ENCODE measurements around the gene RANBP1. TPM values are rescaled to one million over a fixed set of nuclear protein-coding genes. Genes with fewer than 3 reads are reported as not detected.
A peak's percentile ranks its signal among the peaks of the same experiment; 100 is the strongest.

RANBP1 gene
- total and polyA plus RNA-seq, 2 of the 13 experiments (the other 11 are each of a cell fraction or from before 2014, with no cell fraction given), result 181 to 492 TPM

- peak; percentile 84 for TF ChIP-seq POGK (CRISPR knock-in tag; conservative IDR thresholded peaks at IDR 0.05)
- peak; percentile 79; the same call in 1 of the 2 replicates for TF ChIP-seq FOXK1 (CRISPR knock-in tag; IDR thresholded peaks at IDR 0.05; ENCODE audit: borderline replicate concordance, low read depth)
- no peak for TF ChIP-seq ZFP41 (CRISPR knock-in tag; IDR thresholded peaks at IDR 0.05; ENCODE audit: borderline replicate concordance)
- TF ChIP-seq ETV6 (CRISPR knock-in tag; conservative IDR thresholded peaks at IDR 0.05), result peak; percentile 71; the same call in 1 of the 2 replicates
- TF ChIP-seq, protein P1, sequence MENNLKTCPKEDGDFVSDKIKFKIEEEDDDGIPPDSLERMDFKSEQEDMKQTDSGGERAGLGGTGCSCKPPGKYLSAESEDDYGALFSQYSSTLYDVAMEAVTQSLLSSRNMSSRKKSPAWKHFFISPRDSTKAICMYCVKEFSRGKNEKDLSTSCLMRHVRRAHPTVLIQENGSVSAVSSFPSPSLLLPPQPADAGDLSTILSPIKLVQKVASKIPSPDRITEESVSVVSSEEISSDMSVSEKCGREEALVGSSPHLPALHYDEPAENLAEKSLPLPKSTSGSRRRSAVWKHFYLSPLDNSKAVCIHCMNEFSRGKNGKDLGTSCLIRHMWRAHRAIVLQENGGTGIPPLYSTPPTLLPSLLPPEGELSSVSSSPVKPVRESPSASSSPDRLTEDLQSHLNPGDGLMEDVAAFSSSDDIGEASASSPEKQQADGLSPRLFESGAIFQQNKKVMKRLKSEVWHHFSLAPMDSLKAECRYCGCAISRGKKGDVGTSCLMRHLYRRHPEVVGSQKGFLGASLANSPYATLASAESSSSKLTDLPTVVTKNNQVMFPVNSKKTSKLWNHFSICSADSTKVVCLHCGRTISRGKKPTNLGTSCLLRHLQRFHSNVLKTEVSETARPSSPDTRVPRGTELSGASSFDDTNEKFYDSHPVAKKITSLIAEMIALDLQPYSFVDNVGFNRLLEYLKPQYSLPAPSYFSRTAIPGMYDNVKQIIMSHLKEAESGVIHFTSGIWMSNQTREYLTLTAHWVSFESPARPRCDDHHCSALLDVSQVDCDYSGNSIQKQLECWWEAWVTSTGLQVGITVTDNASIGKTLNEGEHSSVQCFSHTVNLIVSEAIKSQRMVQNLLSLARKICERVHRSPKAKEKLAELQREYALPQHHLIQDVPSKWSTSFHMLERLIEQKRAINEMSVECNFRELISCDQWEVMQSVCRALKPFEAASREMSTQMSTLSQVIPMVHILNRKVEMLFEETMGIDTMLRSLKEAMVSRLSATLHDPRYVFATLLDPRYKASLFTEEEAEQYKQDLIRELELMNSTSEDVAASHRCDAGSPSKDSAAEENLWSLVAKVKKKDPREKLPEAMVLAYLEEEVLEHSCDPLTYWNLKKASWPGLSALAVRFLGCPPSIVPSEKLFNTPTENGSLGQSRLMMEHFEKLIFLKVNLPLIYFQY (CRISPR knock-in tag; IDR thresholded peaks at IDR 0.05; ENCODE audit: borderline replicate concordance), result 0 out of 2 replicates have a peak, but pooled peaks have one; percentile 59
- peak; percentile 91 for TF ChIP-seq BRD4 (CRISPR knock-in tag; IDR thresholded peaks at IDR 0.05)
- peak; percentile 67; the same call in 1 of the 2 replicates for TF ChIP-seq EEA1 (CRISPR knock-in tag; IDR thresholded peaks at IDR 0.05; ENCODE audit: borderline replicate concordance)
- TF ChIP-seq ZNF275 (CRISPR knock-in tag; IDR thresholded peaks at IDR 0.05; ENCODE audit: borderline replicate concordance), result no peak
- TF ChIP-seq MTF2 (CRISPR knock-in tag; IDR thresholded peaks at IDR 0.05; ENCODE audit: borderline replicate concordance), result no peak
- no peak for TF ChIP-seq ZNF326 (CRISPR knock-in tag; IDR thresholded peaks at IDR 0.05; ENCODE audit: borderline replicate concordance)
- TF ChIP-seq PPARG (CRISPR knock-in tag; conservative IDR thresholded peaks at IDR 0.05), result peak; percentile 54; the same call in 1 of the 2 replicates
- TF ChIP-seq ZFP91 (CRISPR knock-in tag; IDR thresholded peaks at IDR 0.05; ENCODE audit: borderline replicate concordance), result peak; percentile 66
- no peak for TF ChIP-seq ZNF800 (CRISPR knock-in tag; IDR thresholded peaks at IDR 0.05)
These were observed 36.0 kb upstream of the RANBP1 start, which contains the start of gene DGCR8 (continued) for GRCh38 chr22:20079745-20080444.
